ENCODE results near the gene KMT5B.

The KMT5B gene

DNA sequence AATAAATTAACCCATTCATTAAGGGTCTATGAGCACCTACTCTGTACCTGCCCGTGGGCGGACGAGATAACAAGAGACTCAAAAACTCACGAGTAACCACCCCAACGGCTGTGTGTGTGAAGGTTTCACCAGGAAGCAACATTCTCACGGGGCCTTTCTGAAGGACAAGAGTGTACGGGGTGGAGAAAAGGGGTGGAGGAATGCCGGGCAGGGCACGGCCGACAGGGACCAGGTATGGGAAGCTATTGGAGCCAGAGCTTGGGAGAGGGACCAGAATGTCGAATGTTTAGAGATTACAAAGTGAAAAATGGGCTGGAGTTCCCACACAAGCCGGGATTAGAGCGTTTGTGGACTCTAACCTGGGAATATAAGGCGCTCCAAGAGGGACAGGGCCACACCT is 1.6 kb downstream of the KMT5B start:
- TF ChIP-seq, protein P1, sequence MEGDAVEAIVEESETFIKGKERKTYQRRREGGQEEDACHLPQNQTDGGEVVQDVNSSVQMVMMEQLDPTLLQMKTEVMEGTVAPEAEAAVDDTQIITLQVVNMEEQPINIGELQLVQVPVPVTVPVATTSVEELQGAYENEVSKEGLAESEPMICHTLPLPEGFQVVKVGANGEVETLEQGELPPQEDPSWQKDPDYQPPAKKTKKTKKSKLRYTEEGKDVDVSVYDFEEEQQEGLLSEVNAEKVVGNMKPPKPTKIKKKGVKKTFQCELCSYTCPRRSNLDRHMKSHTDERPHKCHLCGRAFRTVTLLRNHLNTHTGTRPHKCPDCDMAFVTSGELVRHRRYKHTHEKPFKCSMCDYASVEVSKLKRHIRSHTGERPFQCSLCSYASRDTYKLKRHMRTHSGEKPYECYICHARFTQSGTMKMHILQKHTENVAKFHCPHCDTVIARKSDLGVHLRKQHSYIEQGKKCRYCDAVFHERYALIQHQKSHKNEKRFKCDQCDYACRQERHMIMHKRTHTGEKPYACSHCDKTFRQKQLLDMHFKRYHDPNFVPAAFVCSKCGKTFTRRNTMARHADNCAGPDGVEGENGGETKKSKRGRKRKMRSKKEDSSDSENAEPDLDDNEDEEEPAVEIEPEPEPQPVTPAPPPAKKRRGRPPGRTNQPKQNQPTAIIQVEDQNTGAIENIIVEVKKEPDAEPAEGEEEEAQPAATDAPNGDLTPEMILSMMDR (conservative IDR thresholded peaks at IDR 0.05; ENCODE audit: low read depth, low read length): no peak
- H3K9ac ChIP-seq: no peak overlapping the region
- H3K27ac ChIP-seq: no peak overlapping the region
- H3K4me2 ChIP-seq: peak overlapping the region; percentile 99; the same call in 1 of the 2 replicates
- peaks cover 52% of the 10 kb centered on the region for H3K79me2 ChIP-seq (ENCODE audit: insufficient read depth, low read depth)
- H2AFZ ChIP-seq (ENCODE audit: low read depth): no peak overlapping the region
- no peaks in the 10 kb centered on the region for H3K36me3 ChIP-seq (ENCODE audit: insufficient read depth)
- no peaks in the 10 kb centered on the region for H3K27me3 ChIP-seq (ENCODE audit: insufficient read depth, low read depth)
- peaks cover 34% of the 10 kb centered on the region for H3K4me1 ChIP-seq (ENCODE audit: low read depth, poor library complexity, severe bottlenecking)
- no peak overlapping the region for H3K4me3 ChIP-seq (IDR thresholded peaks at IDR 0.05; ENCODE audit: insufficient read depth, low read depth, low read length)
- H4K20me1 ChIP-seq (ENCODE audit: insufficient read depth): peaks cover 17% of the 10 kb centered on the region

DNA sequence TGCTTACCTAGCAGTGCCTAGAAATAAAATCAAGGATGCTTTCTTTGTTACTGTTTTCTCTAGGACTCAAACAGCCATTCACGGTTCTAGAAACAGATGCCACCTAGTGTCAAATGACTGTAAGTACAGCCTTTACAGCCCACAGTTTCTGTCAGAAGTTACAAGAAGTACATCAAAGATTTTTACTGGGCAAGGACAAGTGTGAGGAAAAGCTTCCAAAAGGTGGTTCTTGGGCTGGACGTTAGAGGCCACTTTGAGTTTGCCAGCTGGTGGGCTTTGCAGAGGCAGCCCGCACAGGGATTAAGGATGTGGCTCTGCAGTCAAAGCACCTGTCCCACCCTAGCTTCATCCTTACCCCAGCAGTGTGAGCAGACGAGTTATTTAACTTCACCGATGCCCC is 6.9 kb downstream of the KMT5B start:
- H3K4me2 ChIP-seq: no peak overlapping the region

DNA sequence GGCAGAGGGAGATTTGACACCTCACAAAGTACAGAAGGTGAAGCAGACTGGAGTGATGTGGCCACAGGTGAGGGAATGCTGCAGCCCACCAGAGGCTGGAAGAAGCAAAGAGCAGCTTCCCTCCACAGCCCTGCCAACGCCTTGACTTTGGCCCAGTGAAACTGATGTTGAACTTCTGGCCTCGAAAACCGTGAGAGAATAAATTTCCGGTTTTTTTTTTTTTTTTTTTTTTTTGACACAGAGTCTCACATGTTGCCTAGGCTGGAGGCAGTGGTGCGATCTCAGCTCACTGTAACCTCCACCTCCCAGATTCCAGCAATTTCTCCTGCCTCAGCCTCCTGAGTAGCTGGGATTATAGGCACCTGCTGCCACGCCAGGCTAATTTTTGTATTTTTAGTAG is 8.7 kb downstream of the KMT5B start:
- H3K79me2 ChIP-seq (ENCODE audit: insufficient read depth, low read depth): peaks cover 96% of the 10 kb centered on the region
- TF ChIP-seq, protein P1 (conservative IDR thresholded peaks at IDR 0.05; ENCODE audit: low read depth, low read length): no peak
- H3K4me1 ChIP-seq (ENCODE audit: low read depth, poor library complexity, severe bottlenecking): peaks cover 20% of the 10 kb centered on the region
- H3K27ac ChIP-seq: no peak overlapping the region
- H3K36me3 ChIP-seq (ENCODE audit: insufficient read depth): no peaks in the 10 kb centered on the region
- H4K20me1 ChIP-seq (ENCODE audit: insufficient read depth): peaks cover 24% of the 10 kb centered on the region
- no peak overlapping the region for H2AFZ ChIP-seq (ENCODE audit: low read depth)
- H3K9ac ChIP-seq: no peak overlapping the region
- no peak overlapping the region for H3K4me2 ChIP-seq
- no peak overlapping the region for H3K4me3 ChIP-seq (IDR thresholded peaks at IDR 0.05; ENCODE audit: insufficient read depth, low read depth, low read length)
- H3K27me3 ChIP-seq (ENCODE audit: insufficient read depth, low read depth): no peaks in the 10 kb centered on the region

More for the DNA sequence above, 6.9 kb downstream of the KMT5B start:
- peaks cover 20% of the 10 kb centered on the region for H4K20me1 ChIP-seq (ENCODE audit: insufficient read depth)
- H3K9ac ChIP-seq: no peak overlapping the region
- H3K79me2 ChIP-seq (ENCODE audit: insufficient read depth, low read depth): peaks cover 92% of the 10 kb centered on the region
- H3K4me1 ChIP-seq (ENCODE audit: low read depth, poor library complexity, severe bottlenecking): peaks cover 32% of the 10 kb centered on the region
- H3K36me3 ChIP-seq (ENCODE audit: insufficient read depth): no peaks in the 10 kb centered on the region
- H2AFZ ChIP-seq (ENCODE audit: low read depth): no peak overlapping the region
- no peaks in the 10 kb centered on the region for H3K27me3 ChIP-seq (ENCODE audit: insufficient read depth, low read depth)
- H3K4me3 ChIP-seq (IDR thresholded peaks at IDR 0.05; ENCODE audit: insufficient read depth, low read depth, low read length): no peak overlapping the region
- TF ChIP-seq, protein P1 (conservative IDR thresholded peaks at IDR 0.05; ENCODE audit: low read depth, low read length): peak; percentile 81
- no peak overlapping the region for H3K27ac ChIP-seq

DNA sequence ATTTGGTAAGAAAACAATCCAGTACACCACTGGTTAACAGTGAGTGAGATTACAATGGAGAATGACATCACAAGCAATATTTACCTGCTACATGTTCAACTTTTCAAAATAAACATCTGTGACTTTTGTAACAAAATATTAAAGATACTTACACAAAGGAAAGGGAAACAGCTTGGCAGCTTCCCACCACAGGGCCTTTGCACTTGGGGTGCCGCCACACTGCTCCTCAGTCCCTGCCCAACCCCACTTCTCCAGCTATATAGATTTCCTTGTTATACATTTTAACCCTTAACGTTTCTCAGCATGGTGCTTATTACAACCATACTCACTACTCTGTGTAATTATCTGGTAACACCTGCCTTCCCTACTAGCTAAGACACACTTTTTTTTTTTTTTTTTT is 10.9 kb downstream of the KMT5B start:
- no peak overlapping the region for H3K4me3 ChIP-seq (IDR thresholded peaks at IDR 0.05; ENCODE audit: insufficient read depth, low read depth, low read length)
- H3K9ac ChIP-seq: no peak overlapping the region
- TF ChIP-seq, protein P1 (conservative IDR thresholded peaks at IDR 0.05; ENCODE audit: low read depth, low read length): no peak
- no peak overlapping the region for H3K4me2 ChIP-seq
- no peaks in the 10 kb centered on the region for H3K27me3 ChIP-seq (ENCODE audit: insufficient read depth, low read depth)
- H2AFZ ChIP-seq (ENCODE audit: low read depth): no peak overlapping the region
- peaks cover 8% of the 10 kb centered on the region for H3K4me1 ChIP-seq (ENCODE audit: low read depth, poor library complexity, severe bottlenecking)
- H4K20me1 ChIP-seq (ENCODE audit: insufficient read depth): peaks cover 11% of the 10 kb centered on the region; the same call in 1 of the 2 replicates
- H3K36me3 ChIP-seq (ENCODE audit: insufficient read depth): no peaks in the 10 kb centered on the region
- no peak overlapping the region for H3K27ac ChIP-seq
- peaks cover 84% of the 10 kb centered on the region for H3K79me2 ChIP-seq (ENCODE audit: insufficient read depth, low read depth)
